H1 (cell line): ENCODE measurements around the gene NEK11. TPM values are rescaled to one million over a fixed set of nuclear protein-coding genes. Genes with fewer than 3 reads are reported as not detected.

Source experiments
- CTCF ChIA-PET: fragments of 300-600 bp; sonication (Branson Sonifier 250); formaldehyde crosslinking; loops from one replicate; lab custom pipeline; 2021; ENCODE audit not compliant: partially characterized antibody; lab: Charles Lee
- POLR2A ChIA-PET: fragments of 300-600 bp; sonication (Branson Sonifier 250); formaldehyde crosslinking; loops from one replicate; lab custom pipeline; 2021; ENCODE audit warnings: inconsistent platforms; ENCODE audit not compliant: partially characterized antibody; lab: Charles Lee
- DNase-seq, 2 experiments: peaks; one replicate each; pipeline versions ENCODE4 v3.0.0 to v3.0.0-alpha.2; 2010 to 2022; ENCODE audit warnings: low spot score in 2 of 2, low read depth in 1 of 2, mixed read lengths in 1 of 2
- FAIRE-seq: peaks from 2 replicates; lab custom pipeline; 2011; peaks lifted over from hg19 to GRCh38; lab: Jason Lieb, UNC
- H2AFZ ChIP-seq: 2 replicates; pipeline ENCODE4 v1.8.1; 2012; ENCODE audit warnings: low read length, inconsistent platforms
- H2AK5ac ChIP-seq: 2 replicates; pipeline ENCODE4 v1.6.1; 2013; ENCODE audit warnings: low read depth, low read length
- H2BK120ac ChIP-seq: replicated peaks from 2 replicates; pipeline ENCODE3; 2013; ENCODE audit warnings: low read depth, low read length, inconsistent platforms
- H2BK12ac ChIP-seq: 2 replicates; pipeline ENCODE4 v1.6.1; 2013; ENCODE audit warnings: low read depth, low read length
- H2BK15ac ChIP-seq: 2 replicates; pipeline ENCODE4 v1.6.1; 2013; ENCODE audit warnings: low read length
- H2BK20ac ChIP-seq: 2 replicates; pipeline ENCODE4 v1.6.1; 2013; ENCODE audit warnings: low read length
- H2BK5ac ChIP-seq: 2 replicates; pipeline ENCODE4 v1.6.1; 2013; ENCODE audit warnings: low read depth, low read length
- H3K14ac ChIP-seq: 2 replicates; pipeline ENCODE4 v1.6.1; 2013; ENCODE audit warnings: inconsistent platforms; ENCODE audit not compliant: insufficient read length
- H3K18ac ChIP-seq: 2 replicates; pipeline ENCODE4 v1.6.1; 2013; ENCODE audit warnings: low read length; ENCODE audit errors: extremely low read depth
- H3K23ac ChIP-seq: 2 replicates; pipeline ENCODE4 v1.6.1; 2013; ENCODE audit warnings: inconsistent platforms; ENCODE audit not compliant: insufficient read length
- H3K23me2 ChIP-seq: 2 replicates; pipeline ENCODE4 v1.6.1; 2013; ENCODE audit warnings: low read depth, low read length
- H3K27ac ChIP-seq: 2 replicates; pipeline ENCODE4 v1.6.1; 2011; ENCODE audit warnings: low read depth, low read length, inconsistent platforms
- H3K27me3 ChIP-seq, 4 experiments: replicated peaks in 1 of 4; 1 replicate in 1 of 4; 2 replicates in 3 of 4; pipeline versions ENCODE4 v1.6.1 to v1.8.1; 2011 to 2013; ENCODE audit warnings: low read length in 3 of 4, mild to moderate bottlenecking in 3 of 4, inconsistent platforms in 2 of 4, mixed read lengths in 2 of 4, moderate library complexity in 1 of 4; ENCODE audit not compliant: control insufficient read depth in 3 of 4, insufficient read depth in 3 of 4; ENCODE audit errors: extremely low read depth in 1 of 4
- H3K36me3 ChIP-seq, 4 experiments: 2 replicates each; pipeline versions ENCODE4 v1.6.1 to v1.8.1; 2011 to 2013; ENCODE audit warnings: mild to moderate bottlenecking in 4 of 4, low read length in 3 of 4, moderate library complexity in 2 of 4, control low read depth in 1 of 4, inconsistent platforms in 1 of 4; ENCODE audit not compliant: insufficient read depth in 4 of 4, control insufficient read depth in 2 of 4
- H3K4ac ChIP-seq: replicated peaks from 2 replicates; pipeline ENCODE3; 2013; ENCODE audit warnings: low read length, low read depth, mixed read lengths, inconsistent platforms; ENCODE audit not compliant: insufficient read length
- H3K4me1 ChIP-seq, 4 experiments: replicated peaks in 1 of 4; 1 replicate in 1 of 4; 2 replicates in 3 of 4; pipeline versions ENCODE4 v1.6.1 to v1.8.1; 2011 to 2013; ENCODE audit warnings: low read length in 3 of 4, inconsistent platforms in 2 of 4, mixed read lengths in 1 of 4; ENCODE audit not compliant: insufficient read depth in 4 of 4, control insufficient read depth in 3 of 4
- H3K4me2 ChIP-seq, 2 experiments: 2 replicates each; pipeline versions ENCODE4 v1.6.1 to v1.8.1; 2011 to 2013; ENCODE audit warnings: low read depth in 2 of 2, low read length in 2 of 2, control low read depth in 1 of 2, inconsistent platforms in 1 of 2, mild to moderate bottlenecking in 1 of 2; ENCODE audit not compliant: insufficient read depth in 1 of 2
- H3K4me3 ChIP-seq, 4 experiments: fragments of 200-600, 300-600 bp in 1 of 4; sonication (generic), shearing (Covaris generic), sonication (Bioruptor Twin) in 1 of 4; 2 replicates each; pipeline versions ENCODE4 v1.5.1 to v1.8.1; 2011 to 2016; ENCODE audit warnings: low read length in 4 of 4, low read depth in 3 of 4, control low read depth in 2 of 4, inconsistent platforms in 2 of 4, mild to moderate bottlenecking in 2 of 4, mixed read lengths in 1 of 4, moderate library complexity in 1 of 4; ENCODE audit not compliant: insufficient read depth in 2 of 4; ENCODE audit errors: extremely low read depth in 1 of 4
- H3K56ac ChIP-seq: replicated peaks from 2 replicates; pipeline ENCODE3; 2013; ENCODE audit warnings: low read depth, mild to moderate bottlenecking, mixed read lengths, low read length, inconsistent platforms; ENCODE audit not compliant: insufficient read length
- H3K79me1 ChIP-seq: 2 replicates; pipeline ENCODE4 v1.6.1; 2013; ENCODE audit warnings: low read depth, low read length, control low read depth
- H3K79me2 ChIP-seq, 2 experiments: 2 replicates each; pipeline versions ENCODE4 v1.6.1 to v1.8.1; 2012 to 2013; ENCODE audit warnings: low read length in 2 of 2, mild to moderate bottlenecking in 2 of 2, inconsistent platforms in 1 of 2; ENCODE audit not compliant: insufficient read depth in 2 of 2, control insufficient read depth in 1 of 2
- H3K9ac ChIP-seq, 4 experiments: replicated peaks in 1 of 4; 1 replicate in 1 of 4; 2 replicates in 3 of 4; pipeline versions ENCODE4 v1.6.1 to v1.8.1; 2011 to 2013; ENCODE audit warnings: low read depth in 3 of 4, low read length in 3 of 4, control low read depth in 2 of 4, mild to moderate bottlenecking in 2 of 4, moderate library complexity in 2 of 4, inconsistent platforms in 1 of 4; ENCODE audit errors: extremely low read depth in 1 of 4
- H3K9me3 ChIP-seq, 2 experiments: 2 replicates each; pipeline versions ENCODE4 v1.6.1 to v1.8.1; 2012 to 2013; ENCODE audit warnings: mild to moderate bottlenecking in 2 of 2, moderate library complexity in 2 of 2, control low read depth in 1 of 2, inconsistent platforms in 1 of 2, low read depth in 1 of 2, low read length in 1 of 2, mixed read lengths in 1 of 2; ENCODE audit not compliant: insufficient read depth in 2 of 2
- H4K20me1 ChIP-seq, 2 experiments: replicated peaks in 1 of 2; 2 replicates each; pipeline versions ENCODE3 to v1.8.1; 2011 to 2013; ENCODE audit warnings: inconsistent platforms in 2 of 2, low read length in 2 of 2, mild to moderate bottlenecking in 1 of 2; ENCODE audit not compliant: insufficient read depth in 2 of 2, control insufficient read depth in 1 of 2
- H4K5ac ChIP-seq: 2 replicates; pipeline ENCODE4 v1.6.1; 2013; ENCODE audit warnings: low read length, low read depth, mixed read lengths, inconsistent platforms; ENCODE audit not compliant: insufficient read length
- H4K8ac ChIP-seq: 2 replicates; pipeline ENCODE4 v1.8.0; 2013; ENCODE audit warnings: mild to moderate bottlenecking, moderate library complexity, low read length, inconsistent platforms; ENCODE audit not compliant: insufficient read depth; ENCODE audit errors: extremely low read depth
- H4K91ac ChIP-seq: replicated peaks from 2 replicates; pipeline ENCODE3; 2013; ENCODE audit warnings: low read length, mixed read lengths, inconsistent platforms; ENCODE audit not compliant: insufficient read length
- BACH1 ChIP-seq: IDR thresholded peaks from 2 replicates; pipeline ENCODE4 v1.6.1; 2012; ENCODE audit warnings: low read length, improper control_type of control experiment
- JUN ChIP-seq: IDR thresholded peaks from 2 replicates; pipeline ENCODE4 v1.6.1; 2011; ENCODE audit warnings: low read depth, mild to moderate bottlenecking, improper control_type of control experiment, low read length
- PHF8 ChIP-seq: fragments of 200-600 bp; sonication (generic); conservative IDR thresholded peaks from 2 replicates; pipeline ENCODE4 v1.7.1; 2012; ENCODE audit warnings: low read depth, mild to moderate bottlenecking, inconsistent platforms, low read length, moderate library complexity
- RXRA ChIP-seq: IDR thresholded peaks from 2 replicates; pipeline ENCODE4 v1.6.1; 2011; ENCODE audit warnings: low read depth, mild to moderate bottlenecking, low read length, moderate library complexity; ENCODE audit not compliant: insufficient read depth
- SIRT6 ChIP-seq: IDR thresholded peaks from one replicate; pipeline ENCODE4 v1.7.1; 2012; ENCODE audit warnings: low read length, inconsistent platforms
- SP4 ChIP-seq: IDR thresholded peaks from 2 replicates; pipeline ENCODE4 v1.6.1; 2012; ENCODE audit warnings: low read length, inconsistent platforms
- TEAD4 ChIP-seq: IDR thresholded peaks from 2 replicates; pipeline ENCODE4 v1.6.1; 2012; ENCODE audit warnings: low read depth, low read length, inconsistent platforms, mixed read lengths
- YY1 ChIP-seq: IDR thresholded peaks from 2 replicates; pipeline ENCODE4 v1.6.1; 2011; ENCODE audit warnings: low read depth, mild to moderate bottlenecking, low read length
- WGBS, 2 experiments: shearing (Covaris generic) in 1 of 2; methylation state at CpG; one replicate each; pipeline versions ENCODE4 v1.1.6 to v1.1.7; 2013 to 2015; ENCODE audit warnings: low lambda C conversion rate in 2 of 2, mixed read lengths in 2 of 2, inconsistent platforms in 1 of 2, low coverage in 1 of 2, missing lambda C conversion rate in 1 of 2; ENCODE audit not compliant: insufficient replicate concordance in 2 of 2, insufficient coverage in 1 of 2, insufficient read length in 1 of 2; ENCODE audit errors: extremely low coverage in 1 of 2, missing lambda C conversion rate in 1 of 2; 5-methylcytosine and 5-hydroxymethylcytosine counted together
- polyA plus RNA-seq, 7 experiments: library from polyadenylated mRNA; depleted of rRNA in 3 of 7; stranded (reverse) in 5 of 7; unstranded in 2 of 7; fragments of >200 nt in 5 of 7; fragments of 200-250 nt in 2 of 7; gene quantifications; 1 replicate in 5 of 7; 2 replicates in 1 of 7; 4 replicates in 1 of 7; pipeline versions ENCODE4 v1.2.1 to v1.2.3, GENCODE V29; 2011 to 2013; ENCODE audit warnings: missing spikeins in 2 of 7, mixed read lengths in 2 of 7
- total RNA-seq: library from RNA; stranded (reverse); fragmentation: NEBNext Ultra II Directional; extraction: Animal tissue kit (Norgen Biotek cat#: 25700); gene quantifications from 2 replicates; pipeline ENCODE4 v1.2.1, GENCODE V29; 2021

The NEK11 gene
- total and polyA plus RNA-seq, 2 of the 8 experiments (the other 6 are each of a cell fraction or from before 2014, with no cell fraction given) = 0.60 TPM; not detected in 1

DNA sequence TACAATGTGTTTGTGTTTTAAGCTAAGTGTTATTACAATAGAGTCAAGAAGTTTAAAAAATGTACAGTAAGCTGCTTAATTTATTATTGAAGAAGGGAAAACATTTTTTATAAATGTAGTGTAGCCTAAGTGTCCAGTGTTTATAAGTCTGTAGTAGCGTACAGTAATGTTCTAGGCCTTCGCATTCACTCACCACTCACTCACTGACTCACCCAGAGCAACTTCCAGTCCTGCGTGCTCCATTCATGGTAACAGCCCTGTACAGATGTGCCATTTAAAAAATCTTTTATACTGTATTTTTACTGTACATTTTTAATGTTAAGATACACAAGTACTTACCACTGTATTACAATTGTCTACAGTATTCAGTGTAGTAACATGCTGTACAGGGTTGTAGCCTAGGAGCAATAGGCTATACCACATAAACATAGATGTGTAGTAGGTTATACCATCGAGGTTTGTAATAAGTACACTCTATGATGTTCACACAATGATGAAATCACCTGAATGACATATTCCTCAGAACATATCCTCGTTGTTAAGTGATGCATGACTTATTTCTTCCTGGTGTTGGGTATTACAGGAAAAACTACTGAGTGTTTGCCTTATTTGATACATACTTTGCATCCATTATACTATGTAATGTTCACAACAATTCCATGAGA is 198.3 kb downstream of the NEK11 start:
- Histone ChIP-seq H4K91ac (no peak overlapping the region), H3K4me1 (no peaks in the 10 kb centered on the region), H3K4me2 (no peak overlapping the region), H3K23ac (no peak overlapping the region), H3K4ac (no peak overlapping the region), H2BK12ac (no peak overlapping the region), H3K79me2 (no peaks in the 10 kb centered on the region), H2BK5ac (no peak overlapping the region), H2BK20ac (no peak overlapping the region), H2BK15ac (no peak overlapping the region), H3K9me3 (no peaks in the 10 kb centered on the region), H2AFZ (no peak overlapping the region), H3K18ac (no peak overlapping the region), H3K79me1 (no peaks in the 10 kb centered on the region), H3K14ac (no peak overlapping the region), H3K23me2 (no peaks in the 10 kb centered on the region), H2BK120ac (no peak overlapping the region), H3K27me3 (no peaks in the 10 kb centered on the region), H3K4me3 (no peak overlapping the region), H3K9ac (no peak overlapping the region), H4K20me1 (no peaks in the 10 kb centered on the region), H4K8ac (no peak overlapping the region), H2AK5ac (no peak overlapping the region), H4K5ac (no peak overlapping the region), H3K27ac (no peak overlapping the region), H3K36me3 (no peaks in the 10 kb centered on the region), H3K56ac (no peak overlapping the region)
- TF ChIP-seq JUN (no peak), YY1 (no peak), SIRT6 (no peak), TEAD4 (no peak), PHF8 (no peak), SP4 (no peak), RXRA (no peak), BACH1 (no peak)
- DNase-seq (no peak), FAIRE-seq (no peak)
- POLR2A ChIA-PET = no interaction called here
- WGBS, 2 experiments = 93% methylated on average over 5 of the region's 5 CpGs; no CpG with 5 or more reads in 1 of the 2 experiments
- CTCF ChIA-PET = no interaction called here
